CD4-positive, alpha-beta T cell (primary cell): ENCODE results near the gene FAM124A. TPM values are rescaled to one million over a fixed set of nuclear protein-coding genes. Genes with fewer than 3 reads are reported as not detected.

ENCODE experiments used
- ATAC-seq: fragments of 200-7000 bp; cut with Tn5 transposase; one replicate; pipeline ENCODE4 v1.10.0; 2022; ENCODE audit warnings: mild to moderate bottlenecking; ENCODE audit not compliant: poor library complexity
- CTCF ChIA-PET: fragments of 350-600 bp; sonication (Branson Sonifier 250); formaldehyde crosslinking; loops from one replicate; lab custom pipeline; 2021; ENCODE audit warnings: antibody characterized with exemption, inconsistent platforms; lab: Charles Lee
- POLR2A ChIA-PET: fragments of 350-600 bp; sonication (Branson Sonifier 250); formaldehyde crosslinking; loops from one replicate; lab custom pipeline; 2021; ENCODE audit warnings: antibody characterized with exemption, inconsistent platforms; lab: Charles Lee
- DNase-seq, 14 experiments: peaks; one replicate each; pipeline ENCODE4 v3.0.0-alpha.2; 2013 to 2020; ENCODE audit warnings: mixed read lengths in 2 of 14
- H3K27ac ChIP-seq, 2 donors: one replicate each; pipeline versions ENCODE4 v1.5.1 to v1.7.0; 2013; ENCODE audit warnings: low read length in 2 of 2, low read depth in 1 of 2, mild to moderate bottlenecking in 1 of 2
- H3K27me3 ChIP-seq, 2 experiments: 1 replicate in 1 of 2; 2 replicates in 1 of 2; pipeline versions ENCODE4 v1.6.1 to v1.7.0; 2013; ENCODE audit warnings: low read length in 2 of 2, control low read depth in 1 of 2, mild to moderate bottlenecking in 1 of 2, moderate library complexity in 1 of 2; ENCODE audit not compliant: insufficient read depth in 2 of 2, control insufficient read depth in 1 of 2
- H3K36me3 ChIP-seq: one replicate; pipeline ENCODE4 v1.6.1; 2013; ENCODE audit warnings: low read length, control low read depth; ENCODE audit not compliant: insufficient read depth
- H3K4me1 ChIP-seq: one replicate; pipeline ENCODE4 v1.6.1; 2013; ENCODE audit warnings: low read length, control low read depth; ENCODE audit not compliant: insufficient read depth
- H3K4me3 ChIP-seq: one replicate; pipeline ENCODE4 v1.5.1; 2013; ENCODE audit warnings: mild to moderate bottlenecking, low read length, moderate library complexity
- H3K9me3 ChIP-seq, 2 experiments: 1 replicate in 1 of 2; 2 replicates in 1 of 2; pipeline versions ENCODE4 v1.6.1 to v1.7.0; 2013; ENCODE audit warnings: low read length in 2 of 2, mild to moderate bottlenecking in 2 of 2, control low read depth in 1 of 2, moderate library complexity in 1 of 2; ENCODE audit not compliant: control insufficient read depth in 1 of 2, insufficient read depth in 1 of 2
- H3K27ac Mint-ChIP-seq: one replicate; pipeline ENCODE4 v1.8.0; 2020; ENCODE audit warnings: mixed read lengths
- H3K27me3 Mint-ChIP-seq: one replicate; pipeline ENCODE4 v1.8.0; 2021; ENCODE audit warnings: mixed read lengths
- H3K36me3 Mint-ChIP-seq: one replicate; pipeline ENCODE4 v1.8.0; 2021; ENCODE audit warnings: low read depth, mixed read lengths
- H3K4me1 Mint-ChIP-seq: one replicate; pipeline ENCODE4 v1.8.0; 2021; ENCODE audit warnings: low read depth, mixed read lengths
- H3K4me3 Mint-ChIP-seq: one replicate; pipeline ENCODE4 v1.8.0; 2020; ENCODE audit warnings: mild to moderate bottlenecking, mixed read lengths
- H3K9me3 Mint-ChIP-seq: one replicate; pipeline ENCODE4 v1.8.0; 2020; ENCODE audit warnings: mixed read lengths
- intact Hi-C, 2 experiments: fragments of 100-400 bp; cut with DNase I in 1 of 2; cut with micrococcal nuclease in 1 of 2; formaldehyde crosslinking; loops; one replicate each; pipeline versions ENCODE4 v1.15.1 to v1.9.0; 2023 to 2025; cut with DNase I, micrococcal nuclease
- total RNA-seq, 174 experiments: library from RNA in 2 of 174; stranded (reverse) in 2 of 174; gene quantifications; one replicate each; pipeline ENCODE4 v1.2.3 and lab custom pipeline; 2021 to 2026
- TF ChIP-seq, protein P1 (sequence below): fragments of 200-600 bp; IDR thresholded peaks from one replicate; pipeline ENCODE4 v1.8.0; 2022; ENCODE audit warnings: antibody characterized with exemption, mild to moderate bottlenecking

The FAM124A gene
- total RNA-seq, 2 experiments from 2014 or later: not detected

DNA sequence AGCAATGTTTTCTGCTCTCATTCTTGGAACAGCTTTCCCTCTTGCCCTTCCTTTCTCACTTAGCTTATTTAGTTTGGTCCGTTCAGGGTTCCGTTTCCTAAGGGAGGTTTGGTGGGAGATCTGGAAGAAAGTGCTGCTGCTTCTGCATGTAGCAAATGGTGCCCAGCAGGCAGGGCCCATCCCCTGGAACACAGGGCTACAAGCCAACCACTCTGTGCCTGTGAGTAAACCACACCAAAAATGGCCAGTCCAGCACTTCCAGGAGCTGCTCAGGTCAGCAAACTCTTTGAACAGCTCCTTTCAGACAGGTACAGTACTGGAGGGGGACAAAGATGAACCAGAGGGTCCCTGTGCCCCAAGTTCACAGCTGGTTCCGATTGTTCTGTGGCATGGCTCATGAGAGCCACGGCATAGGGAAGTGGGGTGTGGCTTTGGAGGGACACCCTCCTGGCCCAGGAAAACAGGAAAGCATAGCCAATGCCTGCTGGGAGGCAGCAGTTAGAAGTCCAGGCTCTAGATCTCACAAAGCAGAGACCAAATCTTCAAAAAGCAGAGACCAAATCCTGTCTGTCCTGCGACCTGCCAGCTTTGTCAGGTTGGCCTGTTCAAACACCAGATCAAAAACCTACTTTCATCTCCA lies 39.5 kb downstream of the FAM124A start:
- no peaks in the 10 kb centered on the region for H3K9me3 Mint-ChIP-seq
- TF ChIP-seq, protein P1, sequence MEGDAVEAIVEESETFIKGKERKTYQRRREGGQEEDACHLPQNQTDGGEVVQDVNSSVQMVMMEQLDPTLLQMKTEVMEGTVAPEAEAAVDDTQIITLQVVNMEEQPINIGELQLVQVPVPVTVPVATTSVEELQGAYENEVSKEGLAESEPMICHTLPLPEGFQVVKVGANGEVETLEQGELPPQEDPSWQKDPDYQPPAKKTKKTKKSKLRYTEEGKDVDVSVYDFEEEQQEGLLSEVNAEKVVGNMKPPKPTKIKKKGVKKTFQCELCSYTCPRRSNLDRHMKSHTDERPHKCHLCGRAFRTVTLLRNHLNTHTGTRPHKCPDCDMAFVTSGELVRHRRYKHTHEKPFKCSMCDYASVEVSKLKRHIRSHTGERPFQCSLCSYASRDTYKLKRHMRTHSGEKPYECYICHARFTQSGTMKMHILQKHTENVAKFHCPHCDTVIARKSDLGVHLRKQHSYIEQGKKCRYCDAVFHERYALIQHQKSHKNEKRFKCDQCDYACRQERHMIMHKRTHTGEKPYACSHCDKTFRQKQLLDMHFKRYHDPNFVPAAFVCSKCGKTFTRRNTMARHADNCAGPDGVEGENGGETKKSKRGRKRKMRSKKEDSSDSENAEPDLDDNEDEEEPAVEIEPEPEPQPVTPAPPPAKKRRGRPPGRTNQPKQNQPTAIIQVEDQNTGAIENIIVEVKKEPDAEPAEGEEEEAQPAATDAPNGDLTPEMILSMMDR: no peak
- H3K4me1 Mint-ChIP-seq: no peaks in the 10 kb centered on the region
- ChIA-PET POLR2A (no interaction called here), CTCF (no interaction called here)
- H3K27ac Mint-ChIP-seq: no peak overlapping the region
- Histone ChIP-seq H3K36me3 (no peaks in the 10 kb centered on the region), H3K9me3 (no peaks in the 10 kb centered on the region), H3K4me1 (no peaks in the 10 kb centered on the region), H3K27ac (no peak overlapping the region), H3K27me3 (no peaks in the 10 kb centered on the region), H3K4me3 (no peak overlapping the region)
- H3K4me3 Mint-ChIP-seq: no peak overlapping the region
- H3K27me3 Mint-ChIP-seq: no peaks in the 10 kb centered on the region
- no peak for DNase-seq
- no peak for ATAC-seq
- H3K36me3 Mint-ChIP-seq: no peaks in the 10 kb centered on the region
- intact Hi-C loops: no loop called here

DNA sequence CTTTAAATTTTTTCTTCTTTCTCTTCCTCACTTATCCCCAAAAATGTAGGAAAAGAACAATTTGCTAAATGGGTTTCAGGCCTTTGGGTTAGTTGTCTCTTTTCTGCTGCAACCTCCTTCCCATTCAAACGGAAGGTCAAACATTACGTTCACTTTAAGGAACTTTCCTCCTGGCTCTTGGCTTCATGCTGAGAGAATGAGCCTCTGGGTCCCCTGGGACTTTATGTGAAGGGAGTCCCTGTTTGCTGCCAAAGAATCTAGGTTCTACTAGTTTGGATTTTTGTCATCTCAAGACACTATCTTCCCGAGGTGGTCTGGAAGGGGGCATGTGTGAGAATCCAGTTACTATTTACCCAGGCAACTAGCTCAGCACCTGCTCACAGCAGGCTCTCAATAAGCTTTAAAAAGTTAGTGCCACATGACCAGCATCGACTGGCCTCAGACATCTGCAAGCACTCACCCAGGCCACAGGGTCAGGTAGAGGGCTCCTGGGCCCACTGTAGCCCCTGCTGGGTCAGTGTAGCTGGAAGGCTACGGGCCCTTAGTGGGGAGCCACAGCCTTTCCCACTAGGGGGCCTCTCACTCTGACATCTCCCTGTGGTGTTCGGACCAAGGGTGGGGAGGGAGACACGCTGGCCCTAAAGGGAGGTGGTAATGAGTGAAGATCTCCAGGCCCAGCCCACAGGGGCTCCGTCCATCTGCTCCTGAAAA lies 40.5 kb downstream of the FAM124A start:
- Mint-ChIP-seq H3K27ac (no peak overlapping the region), H3K27me3 (no peaks in the 10 kb centered on the region), H3K36me3 (no peaks in the 10 kb centered on the region), H3K4me3 (no peak overlapping the region), H3K9me3 (no peaks in the 10 kb centered on the region), H3K4me1 (no peaks in the 10 kb centered on the region)
- ChIA-PET CTCF (no interaction called here), POLR2A (no interaction called here)
- H3K4me1 ChIP-seq: no peaks in the 10 kb centered on the region
- H3K9me3 ChIP-seq: no peaks in the 10 kb centered on the region
- no peak overlapping the region for H3K27ac ChIP-seq
- DNase-seq: no peak
- intact Hi-C loops: no loop called here
- no peaks in the 10 kb centered on the region for H3K27me3 ChIP-seq
- no peak overlapping the region for H3K4me3 ChIP-seq
- no peaks in the 10 kb centered on the region for H3K36me3 ChIP-seq
- TF ChIP-seq, protein P1: no peak
- ATAC-seq: no peak

DNA sequence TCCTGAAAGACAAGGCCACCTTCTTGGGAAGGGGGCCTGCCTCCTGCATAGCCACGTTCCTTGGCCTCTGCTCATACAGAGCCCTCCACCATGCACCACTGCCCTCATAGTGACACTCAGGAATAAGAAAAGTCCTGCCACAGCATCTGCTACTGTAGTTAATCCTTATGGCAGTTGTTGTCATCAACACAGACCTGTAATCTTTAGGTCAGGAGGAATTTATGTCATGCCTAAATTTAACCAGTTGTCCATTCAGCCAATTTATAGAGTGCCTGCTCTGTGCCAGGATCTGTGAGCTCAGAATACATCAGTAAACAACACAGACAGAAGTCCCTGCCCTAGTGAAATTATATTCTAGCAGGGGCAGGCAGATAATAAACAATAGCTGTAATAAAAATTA lies 44.4 kb downstream of the FAM124A start:
- Mint-ChIP-seq H3K27ac (no peak overlapping the region), H3K36me3 (no peaks in the 10 kb centered on the region), H3K4me3 (no peak overlapping the region), H3K27me3 (peaks cover 2% of the 10 kb centered on the region), H3K4me1 (no peaks in the 10 kb centered on the region), H3K9me3 (no peaks in the 10 kb centered on the region)
- H3K9me3 ChIP-seq: no peaks in the 10 kb centered on the region
- H3K4me3 ChIP-seq: no peak overlapping the region
- intact Hi-C loops: no loop called here
- POLR2A ChIA-PET: no interaction called here
- H3K27me3 ChIP-seq: no peaks in the 10 kb centered on the region
- H3K27ac ChIP-seq: no peak overlapping the region
- TF ChIP-seq, protein P1: no peak
- ATAC-seq (no peak), DNase-seq (no peak)
- no peaks in the 10 kb centered on the region for H3K36me3 ChIP-seq
- CTCF ChIA-PET: no interaction called here
- no peaks in the 10 kb centered on the region for H3K4me1 ChIP-seq
